Neural cell (in vitro differentiated cells): Measurements from ENCODE around the gene PTGES.

Source experiments
- EZH2 ChIP-seq: fragments of 200-600, 300-800 bp; shearing (Covaris generic), sonication (generic); IDR thresholded peaks from 2 replicates; pipeline ENCODE4 v1.6.1; 2014; ENCODE audit warnings: antibody characterized with exemption, low read length, borderline replicate concordance, mild to moderate bottlenecking; ENCODE audit not compliant: insufficient read depth, poor library complexity, severe bottlenecking
- MXI1 ChIP-seq: fragments of 450-650 bp; conservative IDR thresholded peaks from 2 replicates; pipeline ENCODE4 v1.6.1; 2014; ENCODE audit warnings: antibody characterized with exemption, mild to moderate bottlenecking; ENCODE audit not compliant: poor library complexity, severe bottlenecking
- POLR2AphosphoS5 ChIP-seq: IDR thresholded peaks from 2 replicates; pipeline ENCODE4 v1.6.1; 2012
- RAD21 ChIP-seq: fragments of 450-650 bp; conservative IDR thresholded peaks from 2 replicates; pipeline ENCODE4 v1.6.1; 2014; ENCODE audit warnings: antibody characterized with exemption, mild to moderate bottlenecking, moderate library complexity
- REST ChIP-seq: IDR thresholded peaks from 2 replicates; pipeline ENCODE4 v1.6.1; 2012; ENCODE audit warnings: borderline replicate concordance
- SMC3 ChIP-seq: fragments of 450-650 bp; conservative IDR thresholded peaks from 2 replicates; pipeline ENCODE4 v1.6.1; 2014; ENCODE audit warnings: antibody characterized with exemption, mild to moderate bottlenecking, moderate library complexity; ENCODE audit not compliant: poor library complexity
- TAF1 ChIP-seq: IDR thresholded peaks from 2 replicates; pipeline ENCODE4 v1.6.1; 2012; ENCODE audit warnings: low read depth
- TF ChIP-seq, protein P1 (sequence below): fragments of 450-650 bp; IDR thresholded peaks from 2 replicates; pipeline ENCODE4 v1.5.1; 2014; ENCODE audit warnings: antibody characterized with exemption, mild to moderate bottlenecking, moderate library complexity; ENCODE audit not compliant: poor library complexity, severe bottlenecking

- TF ChIP-seq POLR2AphosphoS5 (no peak), RAD21 (no peak), EZH2 (no peak), REST (no peak), MXI1 (no peak), TAF1 (no peak), SMC3 (no peak)
- TF ChIP-seq, protein P1, sequence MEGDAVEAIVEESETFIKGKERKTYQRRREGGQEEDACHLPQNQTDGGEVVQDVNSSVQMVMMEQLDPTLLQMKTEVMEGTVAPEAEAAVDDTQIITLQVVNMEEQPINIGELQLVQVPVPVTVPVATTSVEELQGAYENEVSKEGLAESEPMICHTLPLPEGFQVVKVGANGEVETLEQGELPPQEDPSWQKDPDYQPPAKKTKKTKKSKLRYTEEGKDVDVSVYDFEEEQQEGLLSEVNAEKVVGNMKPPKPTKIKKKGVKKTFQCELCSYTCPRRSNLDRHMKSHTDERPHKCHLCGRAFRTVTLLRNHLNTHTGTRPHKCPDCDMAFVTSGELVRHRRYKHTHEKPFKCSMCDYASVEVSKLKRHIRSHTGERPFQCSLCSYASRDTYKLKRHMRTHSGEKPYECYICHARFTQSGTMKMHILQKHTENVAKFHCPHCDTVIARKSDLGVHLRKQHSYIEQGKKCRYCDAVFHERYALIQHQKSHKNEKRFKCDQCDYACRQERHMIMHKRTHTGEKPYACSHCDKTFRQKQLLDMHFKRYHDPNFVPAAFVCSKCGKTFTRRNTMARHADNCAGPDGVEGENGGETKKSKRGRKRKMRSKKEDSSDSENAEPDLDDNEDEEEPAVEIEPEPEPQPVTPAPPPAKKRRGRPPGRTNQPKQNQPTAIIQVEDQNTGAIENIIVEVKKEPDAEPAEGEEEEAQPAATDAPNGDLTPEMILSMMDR: no peak
Observed at GRCh38 chr9:129732946-129733631, 19.8 kb downstream of the PTGES start.
